RPMI8226 (cell line): ENCODE data around the gene ITGA11.

ENCODE experiments used
- DNase-seq: peaks from one replicate; pipeline ENCODE4 v3.0.0-alpha.2; 2015

The ITGA11 gene

DNA sequence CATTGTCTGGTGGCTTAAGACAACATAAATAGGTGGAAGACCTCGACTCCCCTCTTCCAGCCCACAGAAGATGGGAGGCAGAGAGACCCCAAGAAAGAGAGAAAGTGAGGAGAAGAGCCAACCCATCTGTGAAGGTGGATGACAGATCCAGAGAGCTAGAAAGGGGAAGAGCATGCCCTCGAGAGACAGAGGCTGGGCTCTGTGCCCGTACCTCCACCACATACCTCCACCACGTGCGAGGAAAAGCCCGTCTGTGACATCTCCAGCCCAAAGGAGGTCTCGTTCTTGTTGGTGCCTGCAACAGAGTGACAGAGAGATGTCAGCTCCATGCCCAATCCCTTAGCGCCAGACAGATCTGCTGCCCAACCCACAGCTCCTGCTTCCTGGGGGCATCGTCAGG lies 83.4 kb downstream of the ITGA11 start:
- DNase-seq = peak; percentile 36

DNA sequence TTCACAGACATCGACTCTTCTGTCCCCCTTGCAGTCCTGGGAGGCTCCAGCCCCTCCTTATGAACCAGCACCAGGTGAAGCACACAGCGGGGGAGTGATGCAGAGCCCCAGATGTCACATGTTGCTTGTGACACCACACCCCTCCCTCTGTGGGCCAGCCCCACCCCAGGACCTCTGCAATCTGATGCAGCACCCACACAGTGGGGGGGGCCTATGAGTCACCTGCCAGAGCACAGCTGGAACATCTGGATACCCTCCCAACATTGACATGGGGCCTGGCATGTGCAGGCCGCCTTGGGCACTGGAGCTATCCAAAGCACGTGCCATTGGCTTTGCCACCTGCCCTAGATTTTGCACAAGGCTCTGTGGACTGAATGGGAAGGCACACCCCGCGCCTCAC lies 83.9 kb downstream of the ITGA11 start:
- no peak for DNase-seq

DNA sequence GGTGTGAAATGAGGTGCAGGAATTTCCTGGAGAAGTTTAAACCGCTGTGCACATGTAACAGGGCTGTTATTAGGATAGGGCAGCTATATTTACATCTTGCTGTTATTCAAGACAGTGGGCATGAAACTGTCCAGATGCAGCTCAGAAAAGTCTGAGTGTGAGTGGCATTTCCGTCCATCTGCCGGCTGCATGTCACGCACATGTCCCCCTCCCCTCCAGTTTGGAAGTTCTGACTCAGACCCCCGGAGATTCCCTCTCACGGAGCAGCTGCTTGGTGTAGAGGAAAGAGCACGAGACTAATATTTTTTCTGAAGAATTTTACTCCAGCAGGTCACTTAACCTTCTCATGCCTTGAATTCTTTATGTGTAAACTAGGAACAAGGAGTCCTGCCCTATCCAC lies 84.6 kb downstream of the ITGA11 start:
- DNase-seq = no peak

DNA sequence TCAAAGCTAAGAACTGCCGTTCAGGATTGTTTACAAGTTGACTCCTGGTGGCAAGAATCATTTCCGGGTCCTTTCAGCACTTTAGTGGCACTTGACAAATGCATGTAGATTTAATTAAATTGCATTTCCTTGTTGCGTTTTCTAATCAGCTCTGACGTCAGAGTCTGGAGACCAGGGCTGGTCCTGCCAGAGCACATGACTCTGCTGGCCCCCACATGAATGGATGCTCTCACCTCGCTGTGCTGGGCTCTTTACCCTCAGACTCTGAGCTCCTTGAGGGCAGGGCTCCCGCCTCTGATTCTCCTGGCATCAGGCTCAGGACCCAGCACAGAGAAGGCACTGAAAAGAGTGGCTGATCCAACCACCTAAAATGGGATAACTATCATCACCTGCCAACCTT lies 85.0 kb downstream of the ITGA11 start:
- no peak for DNase-seq

DNA sequence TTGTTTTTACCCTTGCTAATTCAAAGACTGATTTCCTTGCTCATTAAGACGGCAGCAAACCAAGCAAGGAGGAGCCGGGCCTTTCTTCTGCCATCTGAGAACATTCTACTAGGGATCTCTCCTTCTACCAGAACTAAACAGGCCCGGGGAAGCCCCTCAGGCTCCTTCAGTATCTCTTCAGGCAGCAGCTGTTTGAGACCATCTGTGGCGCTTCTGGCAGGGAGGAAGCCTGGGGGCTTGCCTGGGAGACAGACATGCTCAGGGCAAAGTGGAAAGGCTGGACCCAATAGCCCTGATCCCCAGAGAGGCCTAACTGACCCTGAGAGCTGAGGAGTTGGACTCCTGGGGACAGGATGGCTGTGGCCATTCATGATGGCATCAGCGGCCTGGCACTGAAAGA lies 86.5 kb downstream of the ITGA11 start:
- DNase-seq = no peak

DNA sequence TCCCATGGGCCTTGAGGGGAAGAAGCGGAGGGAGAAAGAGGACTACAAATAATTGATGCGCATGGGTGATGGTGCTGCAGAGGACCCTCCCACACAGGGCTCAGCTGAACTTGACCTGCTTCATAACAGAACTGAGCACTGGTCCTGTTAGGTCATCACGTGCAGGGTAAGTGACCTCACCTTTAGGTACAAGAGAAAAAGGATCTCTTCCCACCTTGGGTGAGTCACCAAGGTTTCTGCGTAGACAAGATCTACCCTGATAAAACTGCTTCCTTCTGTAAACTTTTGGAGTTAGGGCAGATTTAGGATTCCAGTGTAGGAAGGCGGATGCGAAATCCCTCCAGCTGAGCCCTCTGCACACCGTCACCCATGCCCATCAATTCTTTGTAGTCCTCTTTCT lies 87.4 kb downstream of the ITGA11 start:
- DNase-seq = no peak

DNA sequence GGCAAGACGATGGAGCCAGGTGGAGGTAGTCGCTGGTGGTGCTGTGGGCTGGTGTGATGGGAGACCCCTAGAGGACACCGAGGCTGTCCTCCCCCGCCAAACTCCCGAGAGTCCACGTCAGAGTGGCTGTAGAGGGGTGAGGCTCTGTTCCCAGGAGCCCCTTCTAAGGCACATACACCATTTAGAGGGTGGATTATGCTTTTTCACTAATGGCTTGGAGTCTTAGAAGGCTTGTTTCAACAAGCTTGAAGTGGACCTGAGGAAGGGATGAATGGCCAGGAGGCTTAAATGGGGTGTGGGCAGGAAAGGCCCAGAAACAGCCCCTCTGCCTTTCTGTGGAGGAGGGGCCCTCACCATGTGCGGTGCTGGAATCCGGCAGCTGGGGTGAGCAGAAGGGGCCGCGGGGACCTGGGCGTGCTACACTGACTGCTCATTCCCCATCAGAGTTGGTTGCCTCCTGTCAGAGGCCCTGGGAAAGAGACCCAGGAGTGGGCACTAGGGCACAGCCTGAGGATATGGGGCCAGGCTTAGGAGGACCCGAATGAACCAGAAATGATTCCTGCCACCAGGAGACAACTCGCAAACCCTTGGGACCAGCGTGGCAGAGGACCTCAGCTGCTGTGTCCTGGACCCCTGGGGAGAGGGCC lies 88.3 kb downstream of the ITGA11 start:
- no peak for DNase-seq

DNA sequence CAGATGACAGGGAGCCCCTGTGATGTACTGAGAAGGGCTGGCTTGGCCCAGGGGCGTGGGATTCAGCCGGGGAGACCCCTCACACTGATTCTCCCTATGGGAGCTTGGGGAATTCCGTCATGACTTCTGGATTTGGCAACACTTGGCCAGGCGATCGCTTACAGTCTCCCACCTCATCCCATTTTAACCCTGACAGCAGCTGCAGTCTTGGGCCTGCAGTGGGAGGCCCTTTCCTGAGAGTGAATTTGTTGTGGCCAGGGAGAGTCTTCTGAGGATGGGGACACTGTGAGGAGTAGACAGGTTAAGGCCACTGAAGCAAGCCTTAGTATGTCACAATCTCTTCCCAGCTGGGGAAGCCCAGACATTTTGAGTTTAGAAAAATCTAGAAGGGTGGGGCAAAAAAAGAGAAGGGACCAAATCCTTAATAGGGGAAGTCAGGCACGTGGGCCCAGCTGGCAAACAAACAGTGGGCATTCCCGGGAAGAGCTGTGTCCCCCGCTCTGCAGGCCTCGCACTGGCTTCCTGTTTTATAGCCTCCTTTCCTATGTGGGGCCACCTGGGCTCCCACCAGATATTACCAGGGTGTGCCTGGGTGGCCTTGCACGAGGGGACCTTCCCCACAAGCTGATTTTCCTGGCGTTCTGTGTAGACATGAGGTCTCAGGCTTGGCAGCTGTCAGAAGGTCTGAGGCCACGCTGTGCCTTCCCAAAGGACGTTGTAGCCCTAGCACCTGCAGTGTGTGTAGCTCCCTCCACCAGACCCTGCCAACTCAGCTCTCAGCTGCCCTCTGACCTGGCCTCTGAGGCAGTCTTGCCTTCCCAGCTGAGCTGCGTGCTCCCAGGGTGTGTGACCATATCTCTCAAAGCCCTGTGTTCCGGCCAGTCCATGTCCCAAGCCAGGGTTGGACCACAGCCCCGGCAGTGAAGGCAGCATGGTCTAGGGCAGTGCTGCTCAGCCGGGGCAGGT lies 89.9 kb downstream of the ITGA11 start:
- DNase-seq = no peak

DNA sequence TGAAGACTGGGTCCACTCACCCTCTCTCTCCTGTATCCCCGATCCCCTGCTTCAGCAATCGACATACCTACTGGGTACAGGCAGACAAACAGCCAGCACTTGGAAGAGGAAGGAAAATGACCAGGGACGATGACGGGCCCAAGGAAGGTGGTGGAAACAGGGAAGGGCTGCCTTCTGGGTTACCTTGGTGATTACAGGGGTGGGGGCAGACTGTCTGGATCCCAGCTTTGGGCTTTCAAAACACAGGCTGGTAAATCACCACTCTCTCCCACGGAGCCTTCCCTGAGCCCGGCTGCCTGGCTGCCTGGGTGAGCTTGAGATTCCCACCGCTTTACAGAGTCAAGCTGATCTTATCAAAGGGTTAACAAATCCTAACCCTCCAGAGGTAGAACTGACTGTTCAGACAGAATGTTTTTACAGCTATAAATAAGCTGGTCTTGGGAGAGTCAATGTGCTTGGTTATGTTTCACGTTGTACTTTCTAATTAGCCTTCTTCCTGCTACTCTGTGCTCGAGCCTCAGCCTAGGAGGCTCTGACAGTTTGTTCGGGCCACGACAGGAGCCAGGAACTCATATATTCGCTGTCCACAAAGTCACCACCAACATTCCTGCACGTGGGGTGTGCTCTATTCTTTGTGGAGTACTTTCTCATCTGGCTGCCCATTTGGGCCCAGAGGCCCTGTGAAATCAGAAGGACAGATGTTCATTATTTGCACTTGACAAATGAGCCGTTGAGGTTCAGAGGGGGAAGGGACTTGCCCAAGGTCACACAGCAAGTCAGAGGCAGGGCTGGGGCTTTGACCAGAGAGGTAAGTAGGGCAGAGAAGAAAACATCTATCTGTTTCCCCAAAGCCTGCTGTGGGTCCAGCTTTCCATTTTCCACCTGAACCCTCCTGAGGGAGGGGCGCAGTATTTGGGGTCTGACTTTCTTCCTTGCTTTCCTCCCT lies 91.0 kb downstream of the ITGA11 start:
- no peak for DNase-seq

DNA sequence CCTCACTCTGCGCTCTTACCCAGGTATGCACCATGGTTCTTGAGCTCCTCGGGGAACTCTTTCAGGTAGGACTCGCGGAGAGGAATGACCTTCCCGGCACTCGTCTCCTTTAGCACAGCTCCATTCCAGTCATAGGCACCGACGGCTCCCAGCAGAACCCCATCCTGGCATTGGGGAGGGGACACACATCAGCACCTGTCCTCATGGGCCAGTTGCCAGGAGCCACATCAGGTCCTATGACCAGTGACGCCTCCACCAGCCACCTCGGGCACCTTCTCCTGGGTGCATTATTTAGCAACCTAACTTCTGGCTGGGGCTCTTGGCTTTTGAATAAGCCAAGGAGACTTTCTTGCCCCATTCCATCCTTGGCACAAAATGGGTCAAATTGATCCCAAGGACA lies 92.5 kb downstream of the ITGA11 start:
- DNase-seq = peak; percentile 32

DNA sequence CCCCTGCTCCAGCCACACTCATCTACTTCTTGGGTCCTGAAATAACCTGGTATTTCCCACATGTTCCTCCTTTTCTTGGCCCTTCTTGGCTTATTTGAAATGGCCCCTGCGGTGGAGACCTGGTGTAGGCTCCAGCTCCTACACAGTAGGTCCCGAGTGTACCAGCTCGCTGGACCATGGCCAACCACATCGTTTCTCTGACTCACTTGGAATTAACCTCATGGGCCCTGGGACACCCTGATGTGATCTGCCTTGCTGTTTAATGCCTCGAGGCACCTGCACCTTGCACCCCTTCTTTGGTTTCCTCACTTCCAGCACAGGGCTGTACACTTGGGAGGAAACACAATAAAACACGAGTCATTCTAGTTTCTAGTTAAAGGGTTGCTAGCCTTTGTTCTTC lies 94.1 kb downstream of the ITGA11 start:
- DNase-seq = no peak

DNA sequence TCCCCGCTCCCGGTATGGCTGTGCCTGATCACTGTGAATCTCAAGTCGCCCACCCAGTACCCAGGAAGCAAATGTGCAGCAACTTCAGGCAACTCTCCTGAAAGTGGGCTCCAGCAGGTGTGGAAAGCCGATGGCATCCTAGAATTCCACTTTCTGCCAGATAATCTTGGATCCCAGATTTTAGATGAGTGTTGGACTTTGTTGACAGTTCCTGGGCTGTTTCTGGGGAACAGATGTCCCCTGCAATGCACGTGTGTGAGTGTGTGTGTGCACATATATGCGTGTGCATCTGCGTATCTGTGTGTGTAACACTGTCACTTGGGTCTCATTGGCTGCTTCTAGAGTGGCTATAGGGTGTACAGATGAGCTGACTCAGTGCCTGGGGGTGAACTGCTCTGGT lies 95.4 kb downstream of the ITGA11 start:
- no peak for DNase-seq

DNA sequence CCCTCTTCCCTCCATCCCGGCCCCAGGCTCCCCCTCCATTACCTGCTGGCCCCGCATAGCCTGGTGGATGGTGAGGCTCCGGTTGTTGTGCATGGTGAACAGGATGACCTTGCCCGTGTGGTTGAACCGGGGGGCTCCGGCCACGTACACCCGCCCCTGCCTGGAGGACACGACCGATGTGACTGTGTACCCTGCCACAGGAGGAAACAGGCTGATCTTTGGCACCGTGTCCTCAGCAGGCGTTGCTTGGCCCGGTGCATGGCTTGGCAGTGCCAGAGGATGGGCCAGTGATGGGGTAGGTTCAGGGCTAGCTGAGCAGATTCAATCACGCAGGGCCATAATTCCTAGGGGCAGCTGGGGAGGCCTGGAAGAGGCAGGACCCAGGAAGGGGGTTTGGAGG lies 96.3 kb downstream of the ITGA11 start:
- no peak for DNase-seq

DNA sequence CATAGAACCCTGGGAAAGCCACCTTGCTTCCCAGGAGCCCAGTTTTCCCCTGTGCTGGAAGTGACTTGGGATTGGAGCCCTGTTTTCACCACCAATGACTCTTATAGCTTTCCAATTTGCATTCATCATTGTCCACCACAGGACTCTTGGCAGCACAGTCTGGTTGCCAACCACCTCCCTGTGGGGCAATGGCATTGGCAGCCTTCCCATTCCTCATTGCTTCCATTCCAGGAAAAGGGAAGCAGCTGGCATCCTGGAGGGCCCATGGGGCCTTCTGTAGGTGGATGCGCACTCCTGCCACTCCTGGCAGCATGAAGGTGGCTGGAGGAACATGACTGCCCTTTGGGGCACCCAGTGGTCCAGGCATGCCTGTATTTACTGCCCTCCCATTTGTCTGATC lies 96.7 kb downstream of the ITGA11 start:
- DNase-seq = no peak

DNA sequence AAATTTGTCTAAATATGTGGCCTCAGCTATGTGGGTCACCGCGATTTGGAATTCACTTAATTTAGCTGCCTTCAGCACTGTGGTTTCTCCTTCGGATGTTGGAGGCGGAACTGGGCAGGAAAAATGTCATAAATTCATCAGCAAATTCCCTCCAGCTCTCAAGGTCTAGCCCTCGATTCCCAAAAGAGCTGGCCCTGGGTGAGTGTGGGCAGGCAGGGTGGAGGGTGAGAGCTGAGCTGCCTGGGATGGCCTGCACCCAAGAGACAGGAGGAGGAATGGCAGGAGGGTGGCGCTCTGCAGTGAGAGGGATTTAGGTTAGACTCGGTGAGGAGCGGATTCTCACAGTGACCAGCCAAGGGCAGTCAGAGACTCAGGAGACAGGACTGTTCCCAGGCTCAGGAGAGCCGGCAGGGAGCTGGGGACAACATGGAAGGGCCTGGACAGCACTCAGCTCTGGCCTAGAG lies 97.3 kb downstream of the ITGA11 start:
- no peak for DNase-seq

DNA sequence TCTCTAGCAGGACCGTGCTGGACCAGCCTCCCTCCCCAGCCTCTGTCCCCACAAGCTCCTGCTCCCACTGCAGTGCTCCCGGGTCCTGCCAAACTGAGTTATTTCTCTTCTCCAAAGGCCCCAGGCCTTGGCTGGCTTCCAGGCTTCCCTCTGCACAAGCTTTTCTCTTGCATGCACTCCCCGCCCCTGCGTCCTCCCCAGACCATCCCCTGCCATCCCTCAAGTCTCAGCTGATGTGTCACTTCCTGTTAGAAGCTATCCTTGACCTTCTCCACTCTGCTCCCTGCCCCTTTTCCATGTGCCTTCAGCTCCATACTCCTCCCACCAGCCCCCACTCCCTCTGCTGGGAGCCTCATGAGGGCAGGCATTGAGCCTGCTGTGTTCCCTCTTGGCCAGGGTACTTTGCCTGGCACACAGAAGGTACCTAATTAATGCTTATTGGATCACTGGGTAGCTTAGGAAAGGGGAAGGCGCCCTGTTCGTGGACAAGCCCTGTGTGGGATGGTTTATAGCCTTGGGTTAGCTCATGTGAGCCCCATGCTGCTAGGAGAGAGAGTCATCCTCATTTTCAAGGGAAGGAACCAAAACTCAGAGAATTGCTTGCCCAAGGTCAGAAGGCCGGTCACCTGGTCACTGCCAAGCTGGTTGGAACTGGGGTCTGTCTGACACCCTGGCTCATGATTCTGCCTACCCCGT lies 98.0 kb downstream of the ITGA11 start:
- no peak for DNase-seq

DNA sequence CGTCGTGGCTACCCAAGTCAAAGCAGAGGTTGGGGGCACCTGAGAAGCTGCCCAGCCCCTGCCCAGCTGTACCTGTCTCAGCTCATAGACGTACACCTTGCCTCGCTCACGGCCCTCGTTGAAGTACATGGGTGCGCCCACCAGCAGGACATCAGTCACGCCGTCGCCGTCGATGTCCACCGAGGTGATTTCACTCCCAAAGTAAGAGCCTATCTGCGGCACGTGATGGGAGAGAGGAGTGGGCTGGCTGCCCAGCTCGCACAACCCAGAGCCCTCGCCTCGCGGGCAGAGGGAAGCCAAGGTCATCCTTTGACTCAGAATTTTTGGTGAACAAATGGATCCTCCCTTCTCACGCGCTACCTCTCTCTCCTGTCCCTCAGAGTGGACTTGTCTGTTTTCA lies 99.7 kb downstream of the ITGA11 start:
- no peak for DNase-seq

DNA sequence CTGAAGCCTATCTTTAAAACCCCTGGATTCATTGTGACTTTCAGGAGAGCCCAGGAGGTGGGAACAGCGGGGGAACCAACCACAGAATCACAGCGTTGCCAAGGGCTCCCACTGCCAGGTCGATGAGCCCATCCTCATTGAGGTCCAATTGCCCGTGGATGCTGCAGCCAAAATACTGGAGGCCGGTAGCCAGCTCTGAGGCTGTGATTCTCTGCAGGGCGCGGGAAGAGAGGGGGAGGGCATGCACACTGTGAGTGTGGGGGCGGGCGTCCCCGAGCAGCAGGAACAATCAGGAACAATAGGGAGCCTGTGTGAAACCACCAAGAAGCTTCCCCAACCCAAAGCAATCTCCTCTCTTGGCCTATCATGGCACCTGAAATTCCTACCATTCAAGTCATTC lies 101.1 kb downstream of the ITGA11 start:
- no peak for DNase-seq

DNA sequence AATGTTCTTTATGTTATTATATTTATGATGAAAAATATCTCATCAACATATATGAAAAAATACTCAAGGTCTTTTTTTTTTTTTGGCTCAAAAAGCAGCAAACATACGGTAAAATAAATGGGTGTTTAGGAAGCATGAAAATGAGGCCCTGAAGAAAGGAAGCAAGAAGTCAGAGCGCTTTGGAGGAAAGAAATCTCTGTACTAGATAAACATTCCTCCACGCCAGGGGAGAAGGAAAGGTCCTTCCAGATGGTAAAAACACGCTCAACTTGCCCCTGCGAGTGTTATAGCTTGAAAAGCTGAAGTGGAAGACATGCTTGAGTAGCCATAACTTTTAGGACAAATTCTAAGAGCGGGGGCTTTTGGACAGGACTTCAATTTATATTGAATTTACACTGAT lies 101.5 kb downstream of the ITGA11 start:
- no peak for DNase-seq

DNA sequence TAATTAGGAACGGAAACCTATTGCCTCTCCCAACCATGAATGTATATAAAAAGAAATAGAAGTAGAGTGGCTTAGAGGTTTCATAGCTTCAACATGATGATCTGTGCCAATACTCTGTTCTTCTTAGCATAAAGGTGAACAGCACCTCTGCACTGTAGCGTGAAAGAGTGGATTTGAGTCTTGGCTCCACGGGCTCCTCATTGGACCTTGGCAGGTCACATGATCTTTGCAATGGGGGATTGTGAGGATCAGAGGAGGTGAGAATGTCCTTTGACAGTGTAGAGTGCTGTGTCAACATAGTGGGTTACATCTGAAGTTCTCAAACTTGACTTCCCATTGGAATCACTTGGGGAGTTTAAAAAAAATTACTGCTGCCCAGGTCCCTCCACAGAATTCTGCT lies 103.0 kb downstream of the ITGA11 start:
- DNase-seq = no peak

DNA sequence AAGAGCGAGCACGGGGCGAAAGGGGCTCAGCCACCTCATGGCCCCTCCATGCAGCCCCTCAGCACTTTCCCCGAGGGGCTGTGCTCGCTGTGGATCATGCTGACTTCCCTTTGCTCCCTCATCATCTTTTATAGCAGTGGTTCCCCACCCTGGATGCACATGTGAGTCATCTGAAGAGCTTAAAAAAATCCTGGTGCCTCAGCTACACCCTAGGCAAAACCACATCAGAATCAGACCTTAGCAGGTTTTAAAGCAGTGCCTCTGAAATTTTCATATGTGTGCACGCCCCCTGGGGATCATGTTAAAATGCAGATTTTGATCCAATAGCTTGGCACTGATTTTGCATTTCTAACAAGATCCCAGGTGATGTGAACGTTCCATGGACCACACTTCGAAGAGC lies 103.5 kb downstream of the ITGA11 start:
- DNase-seq = no peak

DNA sequence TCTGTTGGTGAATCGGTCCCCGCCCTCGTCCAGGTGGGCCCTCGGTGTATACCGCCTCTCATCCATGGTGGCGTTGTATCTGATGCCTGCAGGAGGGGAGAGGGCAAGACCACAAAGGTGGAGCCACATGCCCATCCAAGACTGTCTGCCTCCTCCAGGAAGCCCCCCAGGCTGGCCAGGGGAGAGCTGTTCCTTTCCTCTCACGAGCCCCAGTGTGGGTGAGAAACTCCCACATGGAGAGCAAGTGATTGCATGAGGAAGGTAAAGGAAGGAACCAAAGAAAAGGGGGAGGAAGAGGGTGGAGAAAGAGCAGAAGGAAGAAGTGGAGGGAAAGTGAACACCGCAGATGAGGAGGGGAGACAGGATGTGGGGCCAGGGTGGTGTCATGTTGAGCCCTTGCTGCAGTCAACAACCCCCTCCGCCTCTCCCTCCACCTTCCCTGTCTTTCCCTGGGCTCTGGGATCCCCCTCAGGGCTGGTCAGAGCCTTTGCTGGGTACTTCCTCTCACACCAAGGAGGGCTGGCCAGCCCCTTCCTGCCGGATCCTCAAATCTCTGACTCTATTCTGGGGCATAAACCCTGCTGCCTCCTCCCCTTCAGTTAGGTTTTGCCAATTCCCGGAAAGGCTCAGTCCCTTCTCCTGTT lies 105.1 kb downstream of the ITGA11 start:
- no peak for DNase-seq
